H54 (cell line): ENCODE measurements around the gene CXCL3.
A peak's percentile ranks its signal among the peaks of the same experiment; 100 is the strongest.

Experiments
- DNase-seq: peaks from one replicate; pipeline ENCODE4 v3.0.0; 2011; ENCODE audit warnings: low spot score, mixed read lengths; ENCODE audit not compliant: insufficient read length
- FAIRE-seq: peaks from 3 replicates; lab custom pipeline; 2011; peaks lifted over from hg19 to GRCh38; lab: Jason Lieb, UNC
- POLR2A ChIP-seq: IDR thresholded peaks from 2 replicates; pipeline ENCODE4 v1.6.1; 2011; ENCODE audit warnings: low read depth, mild to moderate bottlenecking, low read length

CXCL3 gene

DNA sequence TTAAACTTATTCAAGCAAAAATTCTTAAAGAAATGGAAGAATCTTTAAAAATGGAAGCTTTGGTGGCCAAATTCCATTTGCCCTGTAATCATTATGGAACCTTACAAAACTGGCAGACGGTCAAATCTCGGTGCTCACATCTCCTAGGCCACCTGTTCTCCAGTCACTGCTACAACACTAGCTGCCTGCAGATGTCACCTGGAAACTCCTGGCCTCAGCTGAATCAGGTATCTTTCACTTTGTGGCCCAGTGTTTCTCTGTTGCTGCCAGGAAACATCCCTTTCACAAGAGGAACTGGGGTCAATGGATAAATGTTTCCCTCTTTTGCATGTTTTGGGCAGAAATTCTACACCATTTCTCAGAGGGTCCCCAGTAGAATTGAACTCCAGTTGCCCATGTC lies 4.2 kb upstream of the CXCL3 start:
- no peak for DNase-seq
- no peak for TF ChIP-seq POLR2A
- FAIRE-seq, result no peak

- DNase-seq (no peak), FAIRE-seq (no peak)
- no peak for TF ChIP-seq POLR2A
Measured at GRCh38 chr4:74041418-74041817, 2.9 kb upstream of the CXCL3 start.

DNA sequence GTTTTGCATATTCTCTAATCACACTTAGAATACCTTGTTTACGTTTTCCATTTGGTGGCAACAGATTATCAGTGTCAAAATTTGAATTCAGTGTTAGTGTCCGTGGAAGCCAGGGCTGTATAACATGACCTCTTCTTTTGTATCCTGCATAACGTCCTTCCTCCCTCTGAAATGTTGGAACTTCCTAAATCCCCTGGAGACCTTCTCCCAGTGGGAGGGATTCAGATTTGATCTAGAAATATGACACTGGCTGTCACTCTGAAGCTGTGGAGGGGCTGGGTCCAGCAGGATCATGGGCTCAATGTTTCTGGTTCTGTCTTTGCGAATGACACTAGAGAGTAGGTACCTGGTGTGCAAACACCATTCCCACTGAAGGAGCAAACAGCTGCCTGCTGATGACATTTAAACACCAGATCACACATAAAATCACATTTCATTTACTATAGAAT lies 850 bp upstream of the CXCL3 start:
- no peak for TF ChIP-seq POLR2A
- DNase-seq (no peak), FAIRE-seq (no peak)

DNA sequence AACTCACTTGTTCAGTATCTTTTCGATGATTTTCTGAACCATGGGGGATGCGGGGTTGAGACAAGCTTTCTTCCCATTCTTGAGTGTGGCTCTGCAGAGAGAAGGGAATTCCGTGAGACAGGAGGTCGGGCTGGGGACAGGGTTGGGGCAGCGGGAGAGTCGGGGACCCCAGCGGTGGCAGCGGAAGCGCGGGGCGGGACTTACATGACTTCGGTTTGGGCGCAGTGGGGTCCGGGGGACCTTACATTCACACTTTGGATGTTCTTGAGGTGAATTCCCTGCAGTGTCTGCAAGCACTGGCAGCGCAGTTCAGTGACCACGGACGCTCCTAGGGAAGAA lies 434 bp downstream of the CXCL3 start:
- DNase-seq (no peak), FAIRE-seq (no peak)
- no peak for TF ChIP-seq POLR2A

DNA sequence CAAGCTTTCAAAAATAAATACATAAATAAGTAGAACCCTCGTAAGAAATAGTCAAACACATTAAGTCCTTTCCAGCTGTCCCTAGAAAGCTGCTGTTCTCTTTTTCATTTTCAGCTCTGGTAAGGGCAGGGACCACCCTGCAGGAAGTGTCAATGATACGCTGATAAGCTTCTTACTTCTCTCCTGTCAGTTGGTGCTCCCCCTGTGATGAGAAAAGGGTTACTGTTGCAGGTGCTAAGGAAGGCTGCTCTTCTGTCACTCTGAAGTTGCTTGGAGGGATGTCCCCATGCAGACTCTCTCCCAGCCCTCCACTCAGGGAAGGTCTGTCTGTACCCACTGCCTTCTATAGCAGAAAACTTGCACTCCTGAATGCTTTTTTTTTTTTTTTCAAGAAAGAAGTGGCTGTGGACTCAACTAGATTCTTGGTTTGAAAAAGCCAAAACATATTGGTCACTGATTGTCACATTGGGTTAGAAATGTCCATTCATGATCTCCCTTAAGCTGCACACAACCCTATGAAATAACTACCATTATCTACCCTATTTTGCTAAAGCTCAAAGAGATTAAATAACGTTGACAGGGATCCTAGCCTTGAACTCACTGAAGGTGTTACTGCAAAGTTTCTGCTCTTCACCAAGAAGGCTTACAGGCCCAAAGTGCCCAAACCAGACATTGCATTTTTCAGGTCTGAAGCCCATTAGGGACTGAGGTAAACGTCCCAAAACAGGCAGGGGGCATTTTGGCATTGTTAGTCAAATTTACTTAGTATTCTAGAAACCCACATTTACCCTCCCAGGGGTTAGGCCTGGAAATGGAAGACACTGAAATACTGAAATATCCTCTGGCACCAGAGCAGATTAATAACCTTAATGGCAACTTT lies 1.2 kb downstream of the CXCL3 start:
- no peak for TF ChIP-seq POLR2A
- no peak for DNase-seq
- FAIRE-seq, result no peak

GRCh38 chr4:74033739-74034138 lies 4.8 kb downstream of the CXCL3 start:
- TF ChIP-seq POLR2A, result no peak
- FAIRE-seq (no peak), DNase-seq (no peak)

- DNase-seq (no peak), FAIRE-seq (peak; percentile 23)
- TF ChIP-seq POLR2A, result no peak
Measured at GRCh38 chr4:74032064-74032463, 6.4 kb downstream of the CXCL3 start.

DNA sequence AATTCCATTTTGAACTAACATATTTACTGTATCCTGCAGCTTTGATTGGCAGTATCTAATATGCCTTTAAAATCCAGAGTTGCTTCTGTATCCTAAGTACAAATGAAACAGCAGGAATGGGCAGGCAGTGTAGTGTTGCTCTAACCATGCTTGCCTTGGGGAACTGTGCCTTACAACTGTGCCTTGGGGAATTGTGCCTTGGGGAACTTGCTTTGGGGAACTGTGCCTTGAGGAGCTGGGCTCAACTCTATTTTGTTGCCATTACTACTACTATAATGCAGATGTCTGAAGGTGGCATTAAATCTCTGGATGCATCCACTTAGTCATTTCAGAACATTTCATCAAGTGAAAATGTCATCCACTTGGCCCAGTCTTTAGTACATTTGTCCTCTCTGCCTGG lies 6.9 kb downstream of the CXCL3 start:
- DNase-seq, result no peak
- no peak for TF ChIP-seq POLR2A
- no peak for FAIRE-seq

GRCh38 chr4:74030285-74030684 lies 8.2 kb downstream of the CXCL3 start:
- FAIRE-seq, result no peak
- no peak for TF ChIP-seq POLR2A
- no peak for DNase-seq

DNA sequence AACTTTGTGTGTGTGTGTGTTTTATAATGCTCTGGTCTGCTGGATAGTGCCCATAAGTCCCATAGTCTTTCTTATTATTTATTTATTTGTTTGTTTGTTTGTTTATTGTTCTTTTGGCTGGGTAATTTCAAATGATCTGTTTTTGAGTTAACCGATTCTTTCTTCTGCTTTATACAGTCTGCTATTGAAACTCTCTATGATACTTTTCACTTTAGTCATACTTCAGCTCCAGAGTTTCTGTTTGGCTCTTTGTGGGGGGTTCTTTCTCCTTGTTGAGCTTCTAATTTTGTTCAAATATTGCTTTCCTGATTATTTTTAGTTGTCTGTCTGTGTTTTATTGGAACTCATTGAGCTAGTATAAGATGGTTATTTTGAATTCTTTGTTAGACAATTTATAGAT lies 10.0 kb downstream of the CXCL3 start:
- DNase-seq (no peak), FAIRE-seq (no peak)
- no peak for TF ChIP-seq POLR2A

DNA sequence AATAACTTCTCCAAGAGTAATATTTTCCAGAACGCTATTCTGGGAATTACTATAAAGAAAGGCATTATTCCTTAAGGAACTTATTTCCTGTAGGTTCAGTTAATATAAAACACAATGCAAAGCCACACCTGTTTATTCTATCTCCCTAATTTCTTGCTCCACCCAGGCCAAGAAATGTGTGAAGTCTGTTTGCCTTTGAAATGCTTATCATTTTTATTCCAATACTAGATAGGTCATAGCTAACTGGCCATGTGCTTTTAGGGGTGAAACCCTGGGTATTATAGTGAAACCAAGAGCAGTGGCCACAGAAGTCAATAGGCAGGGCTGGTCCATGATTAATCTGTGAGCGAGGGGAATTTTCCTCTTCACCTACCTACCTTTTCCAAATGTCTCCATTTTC lies 14.8 kb downstream of the CXCL3 start:
- DNase-seq (no peak), FAIRE-seq (no peak)
- TF ChIP-seq POLR2A, result no peak

- no peak for TF ChIP-seq POLR2A
- FAIRE-seq (no peak), DNase-seq (no peak)
Measured at GRCh38 chr4:74021601-74022000, 16.9 kb downstream of the CXCL3 start.

DNA sequence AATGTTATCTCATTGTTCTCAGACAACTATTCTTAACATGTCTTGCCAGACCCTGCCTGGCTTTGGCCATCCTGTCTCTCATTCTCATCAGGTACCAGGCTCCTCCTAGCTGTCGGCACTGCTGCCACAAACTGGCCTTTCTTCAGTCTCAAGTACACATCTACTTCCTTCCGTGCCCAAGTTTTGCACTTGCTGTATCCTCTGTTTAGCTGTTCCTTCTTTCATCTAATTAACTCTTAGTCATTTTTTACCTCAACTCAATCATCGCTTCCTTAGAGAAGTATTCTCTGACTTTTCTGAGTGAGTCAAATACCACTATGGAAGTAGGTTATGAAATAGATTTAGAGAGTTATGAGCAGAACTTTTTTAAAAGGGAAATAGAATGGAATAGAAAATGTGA lies 19.7 kb downstream of the CXCL3 start:
- FAIRE-seq, result no peak
- TF ChIP-seq POLR2A, result no peak
- no peak for DNase-seq

GRCh38 chr4:74018116-74018515 lies 20.4 kb downstream of the CXCL3 start:
- no peak for TF ChIP-seq POLR2A
- FAIRE-seq (no peak), DNase-seq (no peak)

DNA sequence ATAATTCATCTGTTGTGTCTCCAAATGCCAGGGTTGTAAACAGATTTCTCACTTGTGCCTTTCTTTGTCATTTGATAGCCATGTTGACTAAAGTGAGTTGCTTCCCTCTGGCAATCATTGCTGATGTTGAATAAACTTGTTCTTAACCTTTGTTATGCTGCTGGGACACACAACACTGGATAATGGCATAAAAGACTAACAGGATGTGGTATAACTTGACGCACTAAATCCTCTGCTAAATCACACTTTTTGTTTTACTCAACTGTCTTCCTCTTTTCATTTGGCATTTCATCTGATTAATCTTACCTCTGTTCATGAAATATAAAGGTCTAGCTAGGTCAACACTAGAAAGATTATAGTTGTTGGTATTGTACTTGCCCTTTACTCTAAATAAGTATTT lies 22.4 kb downstream of the CXCL3 start:
- no peak for TF ChIP-seq POLR2A
- no peak for FAIRE-seq
- DNase-seq, result no peak
